GM12878 (cell line): Measurements from ENCODE around the gene TMEM259.

Experiments
- EGR1 ChIP-seq, 2 experiments: IDR thresholded peaks; 1 replicate in 1 of 2; 2 replicates in 1 of 2; pipeline ENCODE4 v1.6.1; 2011 to 2012; ENCODE audit warnings: low read depth in 2 of 2, low read length in 2 of 2, borderline replicate concordance in 1 of 2, mild to moderate bottlenecking in 1 of 2, moderate library complexity in 1 of 2
- EP300 ChIP-seq, 2 experiments: fragments of 150-350 bp in 1 of 2; IDR thresholded peaks; 2 replicates each; pipeline ENCODE4 v1.6.1; 2011 to 2012; ENCODE audit warnings: low read depth in 2 of 2, low read length in 2 of 2, borderline replicate concordance in 1 of 2, improper control_type of control experiment in 1 of 2, inconsistent platforms in 1 of 2; ENCODE audit not compliant: control insufficient read depth in 1 of 2
- ETV6 ChIP-seq, 2 experiments: fragments of 450-650 bp in 1 of 2; IDR thresholded peaks in 1 of 2; conservative IDR thresholded peaks in 1 of 2; 2 replicates each; pipeline ENCODE4 v1.6.1; 2014; ENCODE audit warnings: antibody characterized with exemption in 1 of 2, borderline replicate concordance in 1 of 2, low read depth in 1 of 2, mild to moderate bottlenecking in 1 of 2, moderate library complexity in 1 of 2
- EZH2 ChIP-seq: IDR thresholded peaks from 2 replicates; pipeline ENCODE4 v1.6.1; 2012; ENCODE audit warnings: low read depth, mild to moderate bottlenecking, control low read depth, inconsistent platforms, low read length, borderline replicate concordance; ENCODE audit not compliant: control insufficient read depth
- GATAD2B ChIP-seq: fragments of 450-650 bp; conservative IDR thresholded peaks from 2 replicates; pipeline ENCODE4 v1.6.1; 2017; ENCODE audit warnings: low read depth, mild to moderate bottlenecking, moderate library complexity
- NFXL1 ChIP-seq: fragments of 450-650 bp; IDR thresholded peaks from 2 replicates; pipeline ENCODE4 v1.6.1; 2017; ENCODE audit warnings: antibody characterized with exemption, mild to moderate bottlenecking, borderline replicate concordance
- POLR2A ChIP-seq: IDR thresholded peaks from 2 replicates; pipeline ENCODE4 v1.6.1; 2011; ENCODE audit warnings: low read depth, mild to moderate bottlenecking, low read length
- RAD21 ChIP-seq: IDR thresholded peaks from 2 replicates; pipeline ENCODE4 v1.6.1; 2011; ENCODE audit warnings: mild to moderate bottlenecking, low read depth, low read length, moderate library complexity; ENCODE audit not compliant: insufficient read depth
- RBBP5 ChIP-seq: fragments of 200-600 bp; sonication (generic); conservative IDR thresholded peaks from 2 replicates; pipeline ENCODE4 v1.6.1; 2016
- TF ChIP-seq, protein P1 (sequence below): IDR thresholded peaks from 2 replicates; pipeline ENCODE4 v1.6.1; 2011; ENCODE audit warnings: borderline replicate concordance, low read depth, mild to moderate bottlenecking, moderate library complexity, low read length; ENCODE audit not compliant: insufficient read depth, poor library complexity, severe bottlenecking
- TF ChIP-seq, protein P2 (sequence below), 3 experiments: IDR thresholded peaks in 2 of 3; conservative IDR thresholded peaks in 1 of 3; 2 replicates each; pipeline ENCODE4 v1.5.1; 2011; ENCODE audit warnings: low read depth in 3 of 3, low read length in 3 of 3, mild to moderate bottlenecking in 3 of 3, control low read depth in 2 of 3, moderate library complexity in 2 of 3, inconsistent platforms in 1 of 3, mixed read lengths in 1 of 3; ENCODE audit not compliant: control insufficient read depth in 2 of 3, insufficient read depth in 1 of 3; ENCODE audit errors: extremely low read depth in 1 of 3
- TF ChIP-seq, protein P3 (sequence below): IDR thresholded peaks from 2 replicates; pipeline ENCODE4 v1.6.1; 2012; ENCODE audit warnings: mild to moderate bottlenecking, low read depth, low read length

DNA sequence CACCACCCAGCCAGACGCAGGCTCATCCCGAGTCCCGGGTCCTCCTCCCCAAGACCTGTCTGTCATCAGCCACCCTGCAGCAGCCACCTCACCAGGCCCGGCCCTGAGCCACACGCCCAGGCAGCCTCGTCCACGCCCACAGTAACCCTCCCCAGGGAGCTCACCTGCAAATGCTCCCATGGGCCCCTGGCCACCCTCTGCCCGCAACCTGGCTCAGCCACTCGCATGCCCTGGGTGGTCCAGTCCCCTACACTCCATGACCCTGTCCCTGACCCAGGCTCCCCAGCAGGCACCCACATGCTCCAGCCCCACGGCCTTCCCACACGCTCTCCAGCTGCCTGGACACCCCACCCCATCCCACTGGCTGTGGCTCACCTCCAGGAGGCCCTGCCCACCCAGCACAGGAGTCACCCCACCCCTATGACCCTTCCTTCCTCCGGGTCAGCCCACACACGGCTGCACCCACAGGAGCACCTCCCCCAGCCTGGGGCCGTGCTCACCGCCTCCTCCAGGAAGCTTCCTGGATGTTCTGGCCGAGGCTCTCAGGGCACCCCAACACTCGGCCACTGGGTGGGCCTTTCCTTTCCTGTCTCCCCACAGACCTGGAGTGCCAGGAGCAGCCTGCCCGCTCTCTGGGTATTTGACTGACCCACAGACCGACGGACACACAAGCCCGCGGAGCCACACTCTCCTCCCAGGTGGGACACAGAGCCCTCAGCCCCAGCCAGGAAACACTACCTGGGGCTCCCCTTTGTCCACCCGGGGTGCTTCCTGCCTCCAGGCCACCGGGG is 3.6 kb downstream of the TMEM259 start:
- TF ChIP-seq EGR1 (IDR thresholded peaks at IDR 0.05; ENCODE audit: borderline replicate concordance in 1 of 2, low read depth in 2 of 2, low read length in 2 of 2) (no peak; a peak in 1 of 3 replicates), EP300 (IDR thresholded peaks at IDR 0.05; ENCODE audit: borderline replicate concordance in 1 of 2, control insufficient read depth in 1 of 2, low read depth in 2 of 2, low read length in 2 of 2) (no peak), ETV6 (conservative IDR thresholded peaks at IDR 0.05 in 1 of 2, IDR thresholded peaks at IDR 0.05 in 1 of 2; ENCODE audit: borderline replicate concordance in 1 of 2, low read depth in 1 of 2) (no peak), POLR2A (no peak; the same call in 1 of the 2 replicates), RAD21 (no peak), NFXL1 (no peak), GATAD2B (no peak), RBBP5 (no peak), EZH2 (no peak)
- TF ChIP-seq, protein P1, sequence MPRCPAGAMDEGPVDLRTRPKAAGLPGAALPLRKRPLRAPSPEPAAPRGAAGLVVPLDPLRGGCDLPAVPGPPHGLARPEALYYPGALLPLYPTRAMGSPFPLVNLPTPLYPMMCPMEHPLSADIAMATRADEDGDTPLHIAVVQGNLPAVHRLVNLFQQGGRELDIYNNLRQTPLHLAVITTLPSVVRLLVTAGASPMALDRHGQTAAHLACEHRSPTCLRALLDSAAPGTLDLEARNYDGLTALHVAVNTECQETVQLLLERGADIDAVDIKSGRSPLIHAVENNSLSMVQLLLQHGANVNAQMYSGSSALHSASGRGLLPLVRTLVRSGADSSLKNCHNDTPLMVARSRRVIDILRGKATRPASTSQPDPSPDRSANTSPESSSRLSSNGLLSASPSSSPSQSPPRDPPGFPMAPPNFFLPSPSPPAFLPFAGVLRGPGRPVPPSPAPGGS = no peak
- TF ChIP-seq, protein P2, sequence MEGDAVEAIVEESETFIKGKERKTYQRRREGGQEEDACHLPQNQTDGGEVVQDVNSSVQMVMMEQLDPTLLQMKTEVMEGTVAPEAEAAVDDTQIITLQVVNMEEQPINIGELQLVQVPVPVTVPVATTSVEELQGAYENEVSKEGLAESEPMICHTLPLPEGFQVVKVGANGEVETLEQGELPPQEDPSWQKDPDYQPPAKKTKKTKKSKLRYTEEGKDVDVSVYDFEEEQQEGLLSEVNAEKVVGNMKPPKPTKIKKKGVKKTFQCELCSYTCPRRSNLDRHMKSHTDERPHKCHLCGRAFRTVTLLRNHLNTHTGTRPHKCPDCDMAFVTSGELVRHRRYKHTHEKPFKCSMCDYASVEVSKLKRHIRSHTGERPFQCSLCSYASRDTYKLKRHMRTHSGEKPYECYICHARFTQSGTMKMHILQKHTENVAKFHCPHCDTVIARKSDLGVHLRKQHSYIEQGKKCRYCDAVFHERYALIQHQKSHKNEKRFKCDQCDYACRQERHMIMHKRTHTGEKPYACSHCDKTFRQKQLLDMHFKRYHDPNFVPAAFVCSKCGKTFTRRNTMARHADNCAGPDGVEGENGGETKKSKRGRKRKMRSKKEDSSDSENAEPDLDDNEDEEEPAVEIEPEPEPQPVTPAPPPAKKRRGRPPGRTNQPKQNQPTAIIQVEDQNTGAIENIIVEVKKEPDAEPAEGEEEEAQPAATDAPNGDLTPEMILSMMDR (IDR thresholded peaks at IDR 0.05 in 2 of 3, conservative IDR thresholded peaks at IDR 0.05 in 1 of 3; ENCODE audit: control insufficient read depth in 2 of 3, extremely low read depth in 1 of 3, insufficient read depth in 1 of 3, low read depth in 3 of 3, low read length in 3 of 3) = no peak
- TF ChIP-seq, protein P3, sequence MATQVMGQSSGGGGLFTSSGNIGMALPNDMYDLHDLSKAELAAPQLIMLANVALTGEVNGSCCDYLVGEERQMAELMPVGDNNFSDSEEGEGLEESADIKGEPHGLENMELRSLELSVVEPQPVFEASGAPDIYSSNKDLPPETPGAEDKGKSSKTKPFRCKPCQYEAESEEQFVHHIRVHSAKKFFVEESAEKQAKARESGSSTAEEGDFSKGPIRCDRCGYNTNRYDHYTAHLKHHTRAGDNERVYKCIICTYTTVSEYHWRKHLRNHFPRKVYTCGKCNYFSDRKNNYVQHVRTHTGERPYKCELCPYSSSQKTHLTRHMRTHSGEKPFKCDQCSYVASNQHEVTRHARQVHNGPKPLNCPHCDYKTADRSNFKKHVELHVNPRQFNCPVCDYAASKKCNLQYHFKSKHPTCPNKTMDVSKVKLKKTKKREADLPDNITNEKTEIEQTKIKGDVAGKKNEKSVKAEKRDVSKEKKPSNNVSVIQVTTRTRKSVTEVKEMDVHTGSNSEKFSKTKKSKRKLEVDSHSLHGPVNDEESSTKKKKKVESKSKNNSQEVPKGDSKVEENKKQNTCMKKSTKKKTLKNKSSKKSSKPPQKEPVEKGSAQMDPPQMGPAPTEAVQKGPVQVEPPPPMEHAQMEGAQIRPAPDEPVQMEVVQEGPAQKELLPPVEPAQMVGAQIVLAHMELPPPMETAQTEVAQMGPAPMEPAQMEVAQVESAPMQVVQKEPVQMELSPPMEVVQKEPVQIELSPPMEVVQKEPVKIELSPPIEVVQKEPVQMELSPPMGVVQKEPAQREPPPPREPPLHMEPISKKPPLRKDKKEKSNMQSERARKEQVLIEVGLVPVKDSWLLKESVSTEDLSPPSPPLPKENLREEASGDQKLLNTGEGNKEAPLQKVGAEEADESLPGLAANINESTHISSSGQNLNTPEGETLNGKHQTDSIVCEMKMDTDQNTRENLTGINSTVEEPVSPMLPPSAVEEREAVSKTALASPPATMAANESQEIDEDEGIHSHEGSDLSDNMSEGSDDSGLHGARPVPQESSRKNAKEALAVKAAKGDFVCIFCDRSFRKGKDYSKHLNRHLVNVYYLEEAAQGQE = no peak
